Inflammatory macrophage treated with lipopolysaccharide for 4 hours (primary cell): ENCODE data around the gene CARD11.
A peak's percentile ranks its signal among the peaks of the same experiment; 100 is the strongest.
"Not testable (repeated sequence)": the region's sequence is repeated elsewhere in the genome, so short reads cannot be mapped to it uniquely, and the experiment has no call there.

Experiments used
- DNase-seq: peaks from one replicate; pipeline ENCODE4 v3.0.0-alpha.2; 2020

Gene CARD11

DNA sequence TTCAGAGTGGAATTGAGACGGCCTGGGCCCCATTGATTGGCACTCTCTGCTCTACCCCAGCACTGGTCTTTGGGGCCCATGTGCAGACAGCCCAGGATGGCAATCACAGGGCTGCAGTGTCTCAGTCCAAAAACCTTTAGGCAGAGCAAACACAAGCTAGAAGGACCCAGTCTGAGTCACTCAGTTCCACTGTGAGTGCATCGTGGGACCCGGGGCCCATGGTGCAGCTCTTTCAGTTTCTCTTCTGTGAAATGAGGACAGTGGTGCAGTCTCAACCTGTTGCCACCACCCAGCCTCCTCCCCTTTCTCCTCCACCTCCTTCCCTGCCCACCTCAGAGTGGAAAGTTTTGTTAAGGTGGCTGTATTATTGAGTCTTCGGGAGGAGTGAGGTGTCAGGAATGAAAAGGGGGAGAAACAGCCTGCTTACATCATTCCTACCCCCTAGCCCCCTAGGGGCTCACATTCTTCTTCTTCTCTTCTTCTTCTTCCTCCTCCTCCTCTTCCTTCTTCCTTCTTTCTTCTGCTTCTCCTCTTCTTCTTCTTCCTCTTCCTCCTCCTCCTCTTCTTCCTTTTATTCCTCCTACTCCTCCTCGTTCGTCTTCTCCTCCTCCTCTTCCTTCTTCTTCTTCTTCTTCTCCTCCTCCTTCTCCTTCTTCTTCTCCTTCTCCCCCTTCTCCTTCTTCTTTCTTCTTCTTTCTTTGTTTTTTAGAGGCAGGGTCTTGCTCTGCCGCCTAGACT is 19.5 kb upstream of the CARD11 start:
- DNase-seq: peak; percentile 65

- no peak for DNase-seq
These were observed 13.4 kb upstream of the CARD11 start for GRCh38 chr7:3057066-3057420.

GRCh38 chr7:3056234-3057065 is 12.8 kb upstream of the CARD11 start:
- no peak for DNase-seq

GRCh38 chr7:3055626-3056025 is 12.0 kb upstream of the CARD11 start:
- DNase-seq: no peak

- DNase-seq: no peak
These were observed 692 bp downstream of the CARD11 start for GRCh38 chr7:3042861-3043489.

DNA sequence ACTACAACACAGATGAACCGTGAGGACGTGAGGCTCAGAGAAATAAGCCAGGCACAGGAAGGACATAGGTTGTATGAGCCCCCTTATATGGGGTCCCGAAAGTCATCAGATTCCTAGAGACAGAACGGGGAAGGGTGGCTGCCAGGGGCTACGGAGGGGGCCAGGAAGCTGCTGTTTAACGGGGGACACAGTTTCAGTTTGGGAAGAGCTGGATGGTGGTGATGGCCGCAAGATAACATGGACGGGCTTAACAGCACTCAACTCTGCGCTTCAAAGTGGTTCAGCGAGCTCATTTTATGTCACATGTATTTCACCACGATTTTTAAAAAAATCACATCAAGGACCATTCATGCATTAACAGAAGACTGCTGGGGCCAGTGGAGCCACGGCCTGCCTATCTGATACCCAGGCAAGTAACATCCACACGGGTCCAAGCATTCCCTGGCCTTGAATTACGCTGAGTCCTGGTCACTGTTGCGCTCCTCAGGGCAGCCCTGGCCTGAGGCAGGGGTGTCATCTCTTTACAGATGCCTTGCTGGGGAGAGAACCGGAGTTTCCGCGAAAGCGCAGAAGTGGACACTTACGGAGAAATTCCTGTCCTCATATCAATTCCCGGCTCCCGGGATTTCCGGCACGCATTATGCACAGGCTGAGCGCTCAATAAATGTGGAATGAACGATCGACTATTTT is 1.5 kb downstream of the CARD11 start:
- DNase-seq: no peak

GRCh38 chr7:3039787-3040186 is 3.9 kb downstream of the CARD11 start:
- DNase-seq: no peak

- not testable (repeated sequence) for DNase-seq
These were observed 5.7 kb downstream of the CARD11 start for GRCh38 chr7:3038011-3038410.

DNA sequence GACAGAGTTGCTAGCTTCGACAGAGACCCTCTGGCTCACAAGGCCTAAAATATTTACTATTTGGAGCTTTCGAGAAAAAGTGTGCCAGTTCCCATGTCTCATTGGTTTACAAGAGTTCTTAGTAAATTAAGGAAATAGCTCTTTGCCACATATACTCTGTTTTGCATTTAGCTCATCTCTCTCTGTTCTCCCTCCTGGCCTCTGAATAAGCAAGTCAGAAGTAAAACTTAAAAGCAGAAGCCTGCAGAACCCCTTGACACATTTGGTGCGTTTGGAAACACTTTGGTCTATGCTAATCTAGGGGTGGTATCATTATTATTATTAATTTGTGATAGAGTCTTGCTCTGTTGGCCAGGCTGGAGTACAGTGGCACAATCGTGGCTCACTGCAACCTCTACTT is 6.4 kb downstream of the CARD11 start:
- peak; percentile 52 for DNase-seq

GRCh38 chr7:3034591-3035150 is 9.0 kb downstream of the CARD11 start:
- no peak for DNase-seq

- peak; percentile 28 for DNase-seq
These were observed 10.1 kb downstream of the CARD11 start for GRCh38 chr7:3033581-3033980.

DNA sequence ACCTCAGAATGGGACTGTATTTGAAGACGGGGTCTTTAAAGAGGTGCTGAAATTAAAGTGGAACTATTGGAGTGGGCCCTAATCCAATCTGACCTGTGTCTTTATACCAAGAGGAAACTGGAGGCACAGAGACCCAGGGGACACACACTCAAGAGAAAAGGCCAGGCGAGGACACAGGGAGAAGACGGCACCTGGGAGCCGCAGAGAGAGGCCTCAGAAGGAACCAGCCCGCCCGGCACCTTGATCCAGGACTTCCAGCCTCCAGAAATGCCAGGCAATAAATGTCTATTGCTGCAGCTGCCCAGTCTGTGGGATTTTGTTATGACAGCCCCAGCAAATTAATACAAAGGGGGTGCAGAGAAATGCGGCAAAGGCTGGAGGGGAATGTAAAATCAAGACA is 10.5 kb downstream of the CARD11 start:
- no peak for DNase-seq

DNA sequence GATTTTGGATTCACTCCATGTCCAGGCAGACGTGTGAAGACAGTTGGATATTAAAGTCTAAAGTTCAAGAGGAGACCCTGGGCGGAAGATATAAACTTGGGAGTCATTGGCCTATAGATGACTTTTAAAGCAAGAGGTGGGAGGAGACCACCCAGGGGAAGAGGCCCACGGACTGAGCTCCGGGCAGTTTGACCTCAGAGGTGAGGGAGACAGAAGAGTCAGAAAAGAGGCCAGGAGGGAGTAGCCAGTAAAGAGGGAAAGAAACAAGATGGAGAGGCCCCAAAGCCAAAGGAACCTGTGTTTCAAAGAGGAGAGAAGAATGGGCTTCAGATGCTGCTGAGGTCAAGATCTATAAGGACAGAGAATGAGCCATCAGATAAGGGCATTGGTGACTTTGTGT is 11.4 kb downstream of the CARD11 start:
- no peak for DNase-seq

DNA sequence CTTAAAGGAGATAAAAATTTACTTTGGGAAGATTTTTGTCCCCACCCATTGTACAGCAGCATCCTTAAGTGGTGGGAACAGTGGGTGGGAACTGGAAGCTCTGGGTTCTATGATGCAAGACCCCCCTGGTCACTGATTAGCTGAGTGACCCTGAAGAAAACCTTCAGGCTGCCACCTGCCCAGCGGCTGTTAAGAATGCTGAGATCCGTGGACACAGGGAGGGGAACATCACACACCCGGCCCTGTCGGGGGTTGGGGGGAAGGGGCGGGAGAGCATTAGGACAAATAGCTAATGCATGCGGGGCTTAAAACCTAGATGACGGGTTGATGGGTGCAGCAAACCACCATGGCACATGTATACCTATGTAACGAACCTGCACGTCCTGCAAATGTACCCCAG is 14.5 kb downstream of the CARD11 start:
- DNase-seq: no peak

DNA sequence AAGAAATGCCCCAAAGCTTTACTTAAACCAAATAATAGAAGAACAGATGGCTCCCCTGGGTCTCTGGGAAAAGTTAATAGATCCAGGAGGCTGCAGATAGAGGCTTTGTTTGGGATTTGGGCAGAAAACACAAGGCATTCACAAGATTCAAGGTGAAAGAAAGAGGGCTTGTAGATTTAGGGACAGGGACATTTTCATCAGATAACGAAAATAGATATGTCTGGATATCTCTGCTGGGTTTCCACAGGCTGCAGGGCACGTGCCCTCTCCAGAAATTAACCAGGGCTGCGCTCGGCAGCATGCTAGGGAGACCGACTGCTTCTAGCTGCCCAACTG is 14.9 kb downstream of the CARD11 start:
- no peak for DNase-seq

GRCh38 chr7:3028071-3028757 is 15.5 kb downstream of the CARD11 start:
- peak; percentile 62 for DNase-seq

DNA sequence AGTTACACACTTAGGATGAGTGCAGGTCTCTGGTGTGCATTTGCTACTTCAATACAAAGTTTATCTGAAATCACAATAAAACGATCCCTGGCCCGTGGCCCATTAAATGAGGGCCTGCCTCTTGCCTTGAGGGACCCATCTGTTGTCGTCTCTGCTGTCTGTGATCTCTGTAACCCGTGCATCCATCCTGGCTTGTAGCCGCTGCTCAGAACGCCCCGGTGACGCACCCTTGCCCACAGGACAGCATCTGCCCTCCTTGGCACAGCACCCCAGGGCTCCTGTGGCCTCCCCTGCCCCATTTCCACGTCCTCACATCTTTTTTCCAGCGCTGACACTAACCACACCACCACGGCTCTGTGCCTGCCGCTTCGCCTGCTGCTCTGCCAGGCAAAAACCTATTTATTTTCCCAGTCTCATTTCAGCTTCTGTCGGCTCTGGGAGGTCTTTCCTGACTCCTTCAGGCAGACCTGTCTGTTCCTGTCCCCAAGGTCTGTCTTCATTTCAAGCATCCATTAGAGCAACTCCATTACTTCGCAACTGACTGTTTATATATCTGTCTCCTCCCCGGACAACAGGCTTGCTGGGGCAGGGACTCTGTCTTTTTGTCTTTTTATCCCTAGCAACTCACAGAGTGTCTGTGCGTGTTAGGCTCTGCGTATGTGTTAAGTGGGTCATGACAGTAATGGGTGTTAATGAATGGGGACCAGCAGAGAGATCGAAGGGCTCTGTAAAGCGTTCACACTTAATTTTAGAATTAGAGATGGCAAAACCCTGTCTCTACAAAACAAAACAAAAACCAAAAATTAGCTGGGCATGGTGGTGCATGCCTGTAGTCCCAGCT is 16.4 kb downstream of the CARD11 start:
- DNase-seq: no peak

- DNase-seq: no peak
These were observed 18.1 kb downstream of the CARD11 start for GRCh38 chr7:3025616-3026015.

GRCh38 chr7:3021825-3022224 is 21.8 kb downstream of the CARD11 start:
- DNase-seq: no peak

DNA sequence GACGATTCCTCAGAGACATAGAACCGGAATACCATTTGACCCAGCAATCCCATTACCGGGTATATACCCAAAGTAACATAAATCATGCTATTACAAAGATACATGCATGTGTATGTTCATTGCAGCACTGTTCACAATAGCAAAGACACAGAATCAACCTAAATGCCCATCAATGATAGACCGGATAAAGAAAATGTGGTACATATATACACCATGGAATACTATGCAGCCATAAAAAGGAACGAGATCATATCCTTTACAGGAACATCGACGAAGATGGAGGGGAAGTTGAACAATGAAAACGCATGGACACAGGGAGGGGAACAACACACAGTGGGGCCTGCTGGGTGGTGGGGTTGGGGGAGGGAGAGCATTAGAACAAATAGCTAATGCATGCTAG is 22.4 kb downstream of the CARD11 start:
- not testable (repeated sequence) for DNase-seq

GRCh38 chr7:3020416-3020815 is 23.3 kb downstream of the CARD11 start:
- DNase-seq: no peak

GRCh38 chr7:3019801-3020200 is 23.9 kb downstream of the CARD11 start:
- DNase-seq: no peak
